A549 treated with RU486 at 1 μM for 4 hours (cell line): ENCODE data around the gene DENND1A. TPM values are rescaled to one million over a fixed set of nuclear protein-coding genes. Genes with fewer than 3 reads are reported as not detected.

ENCODE experiments used
- total RNA-seq: library from RNA; stranded (reverse); fragments of 200-300 nt; extraction: Qiagen RNA extraction; gene quantifications from 5 replicates; pipeline ENCODE4 v1.2.3, GENCODE V29; 2022; ENCODE audit warnings: low read depth

Gene DENND1A, protein sequence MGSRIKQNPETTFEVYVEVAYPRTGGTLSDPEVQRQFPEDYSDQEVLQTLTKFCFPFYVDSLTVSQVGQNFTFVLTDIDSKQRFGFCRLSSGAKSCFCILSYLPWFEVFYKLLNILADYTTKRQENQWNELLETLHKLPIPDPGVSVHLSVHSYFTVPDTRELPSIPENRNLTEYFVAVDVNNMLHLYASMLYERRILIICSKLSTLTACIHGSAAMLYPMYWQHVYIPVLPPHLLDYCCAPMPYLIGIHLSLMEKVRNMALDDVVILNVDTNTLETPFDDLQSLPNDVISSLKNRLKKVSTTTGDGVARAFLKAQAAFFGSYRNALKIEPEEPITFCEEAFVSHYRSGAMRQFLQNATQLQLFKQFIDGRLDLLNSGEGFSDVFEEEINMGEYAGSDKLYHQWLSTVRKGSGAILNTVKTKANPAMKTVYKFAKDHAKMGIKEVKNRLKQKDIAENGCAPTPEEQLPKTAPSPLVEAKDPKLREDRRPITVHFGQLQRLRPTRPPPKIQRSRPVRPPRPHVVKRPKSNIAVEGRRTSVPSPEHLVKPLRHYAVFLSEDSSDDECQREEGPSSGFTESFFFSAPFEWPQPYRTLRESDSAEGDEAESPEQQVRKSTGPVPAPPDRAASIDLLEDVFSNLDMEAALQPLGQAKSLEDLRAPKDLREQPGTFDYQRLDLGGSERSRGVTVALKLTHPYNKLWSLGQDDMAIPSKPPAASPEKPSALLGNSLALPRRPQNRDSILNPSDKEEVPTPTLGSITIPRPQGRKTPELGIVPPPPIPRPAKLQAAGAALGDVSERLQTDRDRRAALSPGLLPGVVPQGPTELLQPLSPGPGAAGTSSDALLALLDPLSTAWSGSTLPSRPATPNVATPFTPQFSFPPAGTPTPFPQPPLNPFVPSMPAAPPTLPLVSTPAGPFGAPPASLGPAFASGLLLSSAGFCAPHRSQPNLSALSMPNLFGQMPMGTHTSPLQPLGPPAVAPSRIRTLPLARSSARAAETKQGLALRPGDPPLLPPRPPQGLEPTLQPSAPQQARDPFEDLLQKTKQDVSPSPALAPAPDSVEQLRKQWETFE
- 9.5 to 11.2 TPM (median 10.7 TPM) in 5 replicates for total RNA-seq

DNA sequence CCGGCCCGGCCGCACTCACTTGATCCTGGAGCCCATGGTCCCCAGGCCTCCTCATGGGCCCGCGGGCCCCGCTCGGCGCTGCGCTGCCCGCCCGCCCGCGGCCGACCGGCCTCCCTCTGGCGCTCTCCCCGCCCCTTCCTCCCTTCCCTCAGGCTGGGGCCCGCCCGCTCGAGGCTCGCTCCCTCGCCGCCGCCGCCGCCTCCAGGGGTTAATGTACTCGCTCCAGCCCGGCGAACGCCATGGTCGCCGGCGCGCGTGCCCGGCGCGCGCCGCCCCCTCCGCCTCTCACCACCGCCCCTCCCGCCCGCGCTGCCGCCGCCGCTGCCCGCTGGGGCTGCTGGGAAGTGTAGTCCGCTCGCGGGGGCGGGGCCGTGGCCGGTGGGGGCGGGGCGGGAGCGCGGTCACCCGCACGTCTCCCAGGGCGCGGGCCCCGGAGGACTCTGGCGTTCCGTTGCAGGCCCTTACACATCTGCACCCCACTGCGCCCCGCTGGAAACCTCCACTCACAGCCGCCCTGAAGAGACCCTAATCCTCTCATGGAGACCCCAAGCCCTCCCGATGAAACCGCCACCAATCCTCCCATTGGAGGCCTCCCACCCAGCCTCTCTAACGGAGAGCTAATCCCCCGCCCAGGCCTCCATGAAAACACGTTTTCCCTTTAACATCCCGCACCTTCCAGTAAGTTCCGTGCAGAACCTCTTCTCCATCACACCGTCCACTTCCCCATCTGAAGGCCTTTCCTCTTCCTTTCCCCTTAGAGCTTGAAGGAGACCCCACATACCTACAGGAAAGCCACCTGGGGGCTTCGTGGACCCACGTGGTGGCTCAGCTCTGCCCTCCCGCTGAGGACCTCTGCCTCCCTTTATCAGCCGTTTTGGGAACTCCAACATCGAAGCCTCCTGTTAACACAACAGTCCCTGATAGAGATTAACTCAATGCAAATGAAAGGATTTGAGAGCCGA is at the start of gene DENND1A:
Gene DENND1A (minus strand): TSS at position 257 of the 962 bp plus-strand sequence. CDS start 221 bp downstream, at position 36.

DNA sequence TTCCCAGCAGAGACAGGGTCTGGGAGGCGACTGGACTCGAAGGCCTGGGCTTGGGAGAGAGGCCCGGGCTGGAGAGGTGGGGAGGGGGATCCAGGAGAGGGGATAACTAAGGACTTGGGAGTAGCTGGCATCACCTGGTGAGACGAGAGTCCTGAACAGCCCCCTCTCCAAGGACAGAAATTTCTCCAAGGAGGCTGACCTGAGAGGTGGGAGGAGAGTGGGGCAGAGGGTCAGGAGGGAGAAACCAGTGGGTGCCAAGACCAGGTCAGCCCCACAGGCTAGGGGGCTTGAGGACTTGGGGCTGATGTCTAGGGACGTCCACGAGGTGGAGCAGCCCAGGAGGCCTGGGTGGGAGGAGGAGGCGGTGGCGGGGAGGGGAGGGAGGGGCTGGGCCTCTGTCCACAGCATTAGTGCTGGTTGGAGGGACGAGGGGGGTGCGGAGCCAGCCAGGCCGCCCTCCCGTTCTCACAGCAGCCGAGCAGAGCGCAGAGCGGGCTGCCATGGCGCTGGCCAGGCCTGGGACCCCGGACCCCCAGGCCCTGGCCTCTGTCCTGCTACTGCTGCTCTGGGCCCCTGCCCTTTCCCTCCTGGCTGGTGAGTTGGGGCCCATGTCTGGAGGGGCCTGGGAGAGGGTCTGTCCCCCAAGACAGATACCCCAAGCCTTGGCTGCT is 574.0 kb downstream of the DENND1A start, which contains the start of gene CRB2:
Gene CRB2 (plus strand): TSS at position 437 of the 671 bp plus-strand sequence. CDS start 64 bp downstream, at position 501.

Other genes starting within 250 kb of the DENND1A start
- gene LHX2, start 81.6 kb upstream of the DENND1A start, total RNA-seq = 3.1 to 5.7 TPM (median 5.5 TPM) in 5 replicates